Measurements from ENCODE around the gene PTMA. TPM values are rescaled to one million over a fixed set of nuclear protein-coding genes. Genes with fewer than 3 reads are reported as not detected.
"Not testable (repeated sequence)": the region's sequence is repeated elsewhere in the genome, so short reads cannot be mapped to it uniquely, and the experiment has no call there.

The PTMA gene
- total RNA-seq, 4 donors from 2014 or later: 631 to 1,160 (median 1,099) TPM

DNA sequence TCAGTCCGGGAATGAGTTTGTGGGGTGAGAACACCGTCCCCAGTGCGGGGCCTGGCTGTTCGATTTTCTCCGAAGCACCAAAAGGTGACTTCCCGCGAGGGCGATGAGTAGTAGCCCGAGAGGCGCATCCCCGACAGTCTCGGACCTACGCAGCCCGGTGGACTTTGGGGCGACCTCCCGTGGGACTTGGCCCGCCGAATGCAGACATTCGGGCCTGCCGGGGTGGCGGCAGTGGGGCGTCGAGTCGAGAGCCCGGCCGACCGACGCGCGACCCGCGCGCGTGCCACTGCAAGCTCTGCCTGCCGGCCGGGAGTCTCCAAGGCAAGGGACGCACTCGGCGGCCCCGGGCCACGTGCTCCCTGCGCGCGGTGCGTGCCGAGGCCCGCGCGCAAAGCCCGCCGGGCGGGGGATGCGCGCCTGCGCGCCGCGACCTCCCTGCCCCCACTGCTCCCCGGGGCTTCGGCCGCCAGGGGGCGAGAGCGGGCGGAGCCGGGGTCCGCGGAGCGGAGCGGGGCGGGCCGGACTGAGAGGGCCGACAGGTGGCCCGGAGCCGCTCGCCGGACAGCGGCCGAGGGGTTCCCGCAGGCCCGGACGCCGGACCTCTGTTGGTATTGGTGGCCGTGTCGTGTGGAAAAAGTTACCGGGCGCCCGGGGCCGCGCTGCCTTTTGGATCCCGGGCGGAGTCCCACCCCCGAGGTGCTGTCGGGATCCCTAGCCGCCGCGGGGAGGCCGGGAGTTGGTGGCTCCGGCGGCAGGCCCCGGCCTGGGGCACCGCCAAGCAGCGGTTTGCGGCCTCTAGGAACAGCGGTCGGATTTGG, 1.9 kb downstream of the PTMA start:
- TF ChIP-seq CTCF (IDR thresholded peaks at IDR 0.05) (peak in 5 of 6 experiments; percentile 31 to 99 (median 99)), POLR2A (IDR thresholded peaks at IDR 0.05) (peak; percentile 66 to 89)
- DNase-seq: peak; percentile 83 to 86
- 1 to 10% methylated on average over 4 to 15 of the region's 105 CpGs for WGBS, 2 donors
- Histone ChIP-seq H3K27ac (peak overlapping the region; percentile 100), H3K36me3 (peaks cover 7 to 9% of the 10 kb centered on the region in 2 donors), H3K4me1 (peaks cover 34 to 46% of the 10 kb centered on the region in 2 donors), H3K27me3 (no peaks in the 10 kb centered on the region), H3K4me3 (replicated peaks in 1 of 3) (peak overlapping the region; percentile 97 to 100 (median 99)), H3K9me3 (no peaks in the 10 kb centered on the region)
- intact Hi-C loops (cut with DNase I): no loop called here

DNA sequence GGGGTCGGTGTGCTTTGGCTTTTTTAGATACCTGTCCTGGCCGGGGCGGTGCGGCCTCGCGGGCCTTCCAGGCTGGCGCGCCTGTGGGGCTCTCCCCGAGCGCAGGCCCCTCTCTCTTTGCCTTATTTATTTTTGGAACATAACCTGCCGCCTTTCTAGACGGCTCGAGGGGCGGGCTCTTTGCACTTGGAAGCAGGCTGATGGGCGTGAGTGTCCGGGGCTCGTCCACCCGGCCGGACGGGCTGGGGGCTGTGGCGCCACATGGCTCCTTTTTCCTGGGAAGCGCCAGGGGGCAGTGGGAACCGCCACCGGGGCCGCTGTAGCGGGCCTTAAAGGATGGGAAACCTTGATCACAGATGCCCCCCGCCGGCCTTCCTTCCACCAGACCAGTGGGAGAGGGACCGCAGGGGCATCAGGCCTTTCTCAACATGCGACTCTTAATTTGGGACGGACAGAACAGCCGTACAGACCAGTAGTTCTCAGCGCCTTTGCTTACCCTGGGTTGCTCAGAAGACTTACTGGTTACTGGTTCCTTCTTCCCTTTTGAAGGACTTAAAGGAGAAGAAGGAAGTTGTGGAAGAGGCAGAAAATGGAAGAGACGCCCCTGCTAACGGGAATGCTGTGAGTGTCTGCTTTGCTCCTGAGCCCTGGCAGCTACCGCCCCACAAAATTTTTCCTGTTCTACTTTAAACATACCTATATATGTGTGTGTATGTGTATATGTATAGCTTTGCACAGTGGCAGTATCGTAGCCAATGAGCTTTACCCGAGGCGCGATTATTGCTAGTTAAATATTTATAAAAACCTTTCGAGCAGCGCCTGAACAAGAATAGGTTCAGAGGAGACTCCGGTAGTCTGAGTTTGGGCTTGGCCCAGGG, 2.7 kb downstream of the PTMA start:
- no peaks in the 10 kb centered on the region for H3K9me3 ChIP-seq
- H3K27me3 ChIP-seq: no peaks in the 10 kb centered on the region
- no peak for TF ChIP-seq CTCF (IDR thresholded peaks at IDR 0.05)
- TF ChIP-seq POLR2A (IDR thresholded peaks at IDR 0.05): no peak
- H3K4me1 ChIP-seq: peaks cover 25 to 38% of the 10 kb centered on the region in 2 donors
- 5 to 7% methylated on average over 23 to 33 of the region's 43 CpGs for WGBS, 2 donors
- DNase-seq: peak; percentile 40 to 59
- peak overlapping the region; percentile 87 to 100 (median 100) for H3K27ac ChIP-seq
- H3K4me3 ChIP-seq (replicated peaks in 1 of 3): peak overlapping the region; percentile 36 to 100 (median 80)
- peaks cover 7 to 9% of the 10 kb centered on the region in 2 donors for H3K36me3 ChIP-seq
- intact Hi-C loops (cut with DNase I): no loop called here

DNA sequence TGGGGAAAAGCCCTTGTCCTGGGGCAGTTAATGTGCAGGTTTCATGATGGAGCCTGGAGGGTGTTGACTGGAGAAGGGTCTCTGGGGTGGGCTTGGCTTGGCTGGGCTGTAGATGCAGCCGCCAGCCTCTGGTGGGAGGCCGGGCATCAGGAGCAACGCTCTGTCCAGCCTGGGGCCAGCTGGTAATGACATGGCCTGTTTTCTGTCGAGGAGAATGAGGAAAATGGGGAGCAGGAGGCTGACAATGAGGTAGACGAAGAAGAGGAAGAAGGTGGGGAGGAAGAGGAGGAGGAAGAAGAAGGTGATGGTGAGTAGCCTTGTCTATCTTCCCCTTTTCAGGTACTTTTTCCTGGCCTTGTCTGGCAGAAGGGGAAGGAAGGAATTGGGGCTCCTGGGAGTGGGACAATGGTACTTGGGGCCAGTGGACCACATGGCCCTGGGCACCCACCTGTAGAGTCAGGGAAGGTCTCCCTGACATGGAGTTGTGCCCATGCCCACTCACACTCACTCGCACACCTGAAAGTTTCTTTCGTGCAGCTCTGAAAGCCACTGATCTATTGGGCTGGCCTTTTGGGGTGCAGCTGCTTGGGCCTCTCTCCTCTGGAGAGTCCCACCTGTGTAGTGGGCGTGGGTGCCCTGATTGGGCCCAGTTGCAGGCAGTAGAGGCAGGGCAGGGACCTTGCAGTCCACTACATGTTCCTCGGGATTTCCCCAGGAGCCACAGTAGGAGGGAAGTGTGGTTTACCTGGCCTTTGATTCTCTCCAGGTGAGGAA, 3.5 kb downstream of the PTMA start:
- H3K9me3 ChIP-seq: no peaks in the 10 kb centered on the region
- H3K36me3 ChIP-seq: peaks cover 7 to 9% of the 10 kb centered on the region in 2 donors
- TF ChIP-seq CTCF (IDR thresholded peaks at IDR 0.05): no peak
- TF ChIP-seq POLR2A (IDR thresholded peaks at IDR 0.05): no peak
- H3K4me3 ChIP-seq (replicated peaks in 1 of 3): peak overlapping the region in 2 of 3 donors; percentile 36 to 100
- WGBS, 2 donors: 41 to 42% methylated on average over 8 to 9 of the region's 9 CpGs
- peak overlapping the region; percentile 28 to 100 (median 100) for H3K27ac ChIP-seq
- intact Hi-C loops (cut with DNase I): no loop called here
- DNase-seq: no peak
- no peaks in the 10 kb centered on the region for H3K27me3 ChIP-seq
- peaks cover 24 to 36% of the 10 kb centered on the region in 2 donors for H3K4me1 ChIP-seq

GRCh38 chr2:231712451-231713021, 4.2 kb downstream of the PTMA start:
- H3K36me3 ChIP-seq; H3K9me3 ChIP-seq; H3K4me3 ChIP-seq (replicated peaks in 1 of 3); DNase-seq; intact Hi-C loops (cut with DNase I); H3K27me3 ChIP-seq: not testable (repeated sequence)
- 53 to 64% methylated on average over 18 of the region's 18 CpGs for WGBS, 2 donors
- peaks cover 24 to 34% of the 10 kb centered on the region in 2 donors for H3K4me1 ChIP-seq
- peak overlapping the region in 2 of 3 donors; percentile 100 for H3K27ac ChIP-seq

GRCh38 chr2:231713406-231713729, 5.0 kb downstream of the PTMA start:
- H3K27me3 ChIP-seq; H3K9me3 ChIP-seq; H3K36me3 ChIP-seq; intact Hi-C loops (cut with DNase I); H3K4me3 ChIP-seq (replicated peaks in 1 of 3); DNase-seq: not testable (repeated sequence)
- H3K4me1 ChIP-seq: peaks cover 24 to 31% of the 10 kb centered on the region in 2 donors
- H3K27ac ChIP-seq: peak overlapping the region; percentile 37 to 83 (median 64)

Data from thyroid gland (tissue), 4 donors.